Limb (tissue), 2 donors: ENCODE measurements around the gene SLC6A18.
"Not testable (repeated sequence)": the region's sequence is repeated elsewhere in the genome, so short reads cannot be mapped to it uniquely, and the experiment has no call there.

Experiments
- DNase-seq, 2 donors: peaks; one replicate each; pipeline ENCODE4 v3.0.0-alpha.2; 2016; ENCODE audit errors: extremely low spot score in 2 of 2

SLC6A18 gene

GRCh38 chr5:1229023-1229422, 3.8 kb downstream of the SLC6A18 start:
- not testable (repeated sequence) for DNase-seq

DNA sequence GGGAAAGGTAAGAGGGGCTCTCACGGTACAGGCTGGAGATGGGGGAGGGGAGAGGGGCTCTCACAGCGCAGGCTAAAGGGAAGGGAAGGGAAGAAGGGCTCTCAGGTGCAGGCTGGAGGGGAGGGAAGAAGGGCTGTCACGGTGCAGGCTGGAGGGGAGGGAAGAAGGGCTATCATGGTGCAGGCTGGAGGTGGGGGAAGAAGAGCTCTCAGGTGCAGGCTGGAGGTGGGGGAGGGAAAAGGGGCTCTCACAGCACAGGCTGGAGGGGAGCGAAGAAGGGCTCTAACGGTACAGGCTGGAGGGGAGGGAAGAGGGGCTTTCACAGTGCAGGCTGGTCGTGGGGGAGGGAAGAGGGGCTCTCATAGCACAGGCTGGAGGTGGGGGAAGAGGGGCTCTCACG, 4.6 kb downstream of the SLC6A18 start:
- no peak for DNase-seq

GRCh38 chr5:1230551-1230950, 5.4 kb downstream of the SLC6A18 start:
- DNase-seq = no peak

DNA sequence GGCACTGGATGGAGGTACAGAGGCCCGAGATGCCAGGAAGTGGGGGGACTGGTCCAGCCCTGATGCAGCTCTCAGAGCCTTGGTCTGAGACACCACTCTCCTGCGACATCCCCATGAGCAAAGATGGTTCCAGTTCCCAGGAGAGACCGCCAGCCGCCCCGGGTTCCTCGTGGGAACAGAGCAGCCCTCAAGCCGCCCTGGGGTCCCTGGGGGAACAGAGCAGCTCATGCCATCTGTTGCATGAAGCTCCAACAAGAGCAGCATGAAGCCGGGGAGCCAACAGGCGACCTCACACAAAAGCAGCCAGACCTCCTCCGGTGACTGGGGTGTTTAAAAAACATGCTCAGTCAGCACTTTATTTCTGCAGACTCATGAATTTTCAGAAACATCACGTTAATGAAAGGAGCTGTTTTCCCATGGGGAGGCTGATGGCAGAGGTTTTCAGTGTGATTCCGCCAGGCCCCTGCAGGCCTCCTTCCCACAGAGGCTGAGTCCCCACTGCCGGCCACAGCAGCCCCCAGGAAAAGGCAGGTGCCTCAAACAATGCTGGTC, 6.2 kb downstream of the SLC6A18 start:
- DNase-seq = no peak

DNA sequence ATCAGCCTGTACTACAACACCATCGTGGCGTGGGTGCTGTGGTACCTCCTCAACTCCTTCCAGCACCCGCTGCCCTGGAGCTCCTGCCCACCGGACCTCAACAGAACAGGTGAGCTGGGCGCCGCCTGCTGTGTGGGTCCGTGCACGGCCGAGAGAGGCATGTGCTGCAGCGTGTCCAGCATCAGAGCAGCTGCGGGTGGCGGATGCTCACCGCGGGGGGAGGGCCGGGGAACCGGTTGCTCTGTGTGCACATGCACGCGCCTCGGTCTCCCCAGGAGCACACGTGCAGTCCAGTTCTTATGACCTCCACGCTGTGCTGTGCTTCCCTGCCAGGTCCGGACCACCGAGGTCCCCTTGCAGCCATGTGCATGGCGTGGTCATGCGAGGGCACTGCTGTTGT, 7.6 kb downstream of the SLC6A18 start:
- DNase-seq = no peak

DNA sequence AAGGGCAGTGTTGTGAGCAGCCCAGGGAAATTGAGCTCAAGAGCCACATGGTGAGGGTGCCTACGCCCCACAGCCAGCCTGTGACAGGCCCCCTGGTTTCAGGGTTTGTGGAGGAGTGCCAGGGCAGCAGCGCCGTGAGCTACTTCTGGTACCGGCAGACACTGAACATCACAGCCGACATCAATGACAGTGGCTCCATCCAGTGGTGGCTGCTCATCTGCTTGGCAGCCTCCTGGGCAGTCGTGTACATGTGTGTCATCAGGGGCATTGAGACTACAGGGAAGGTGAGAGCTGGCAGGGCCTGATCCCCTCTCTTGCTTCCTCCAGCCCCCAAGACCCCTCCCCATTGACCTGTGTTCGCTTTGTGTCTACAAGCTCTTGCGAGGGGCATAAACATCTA, 10.2 kb downstream of the SLC6A18 start:
- DNase-seq = no peak

DNA sequence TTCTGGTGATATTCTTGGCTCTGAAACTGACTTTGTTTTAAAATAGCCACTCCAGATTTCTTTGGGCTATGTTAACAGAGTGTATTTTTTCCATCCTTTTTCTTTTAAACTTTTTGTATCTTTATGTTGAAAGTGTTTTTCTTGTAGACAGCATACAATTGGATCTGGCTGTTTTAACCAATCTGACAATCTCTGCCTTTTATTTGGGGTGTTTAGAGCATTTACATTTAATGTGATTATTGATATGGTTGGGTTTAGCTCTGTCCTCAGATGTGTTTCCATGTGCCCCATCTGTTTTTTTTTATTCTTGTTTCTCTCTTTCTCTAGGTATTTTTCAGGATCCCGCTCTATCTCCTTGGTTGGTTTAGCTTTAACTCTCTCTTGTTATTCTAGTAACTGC, 10.7 kb downstream of the SLC6A18 start:
- DNase-seq = no peak

DNA sequence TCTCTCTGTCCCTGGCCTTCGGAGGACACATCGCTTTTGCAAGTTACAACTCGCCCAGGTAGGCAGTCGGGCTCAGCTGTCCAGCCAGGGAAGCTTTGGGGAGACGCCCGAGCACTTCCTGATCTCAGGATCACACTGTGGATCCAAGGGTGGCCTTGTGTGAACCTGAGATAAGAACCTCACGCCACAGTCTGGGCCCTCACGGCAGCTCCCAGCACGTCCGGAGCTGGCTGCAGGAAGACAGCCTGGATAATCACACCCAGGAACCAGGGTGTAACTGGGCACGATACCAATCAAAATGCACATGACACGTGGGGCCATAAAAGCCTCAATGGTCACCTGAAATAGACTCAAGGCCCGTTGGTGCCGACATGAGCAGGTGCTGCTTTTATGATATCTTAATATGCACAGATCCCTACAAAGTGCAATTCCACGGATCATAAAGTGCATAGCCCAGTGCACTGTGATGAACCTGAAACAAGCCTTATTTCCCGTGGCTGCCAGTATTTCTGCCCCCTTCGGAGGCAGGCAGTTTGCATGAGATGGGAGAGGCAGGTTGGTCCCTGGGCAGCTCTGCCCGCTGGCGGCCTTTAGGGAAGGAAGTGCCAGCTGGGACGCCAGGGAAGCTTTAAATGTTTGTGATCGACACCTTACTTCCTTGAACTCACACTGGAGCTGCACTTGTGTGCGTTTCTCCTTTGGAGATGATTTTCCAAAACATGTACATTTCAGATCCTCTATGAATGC, 14.5 kb downstream of the SLC6A18 start:
- DNase-seq = no peak

GRCh38 chr5:1240496-1241260, 15.5 kb downstream of the SLC6A18 start:
- DNase-seq = no peak

DNA sequence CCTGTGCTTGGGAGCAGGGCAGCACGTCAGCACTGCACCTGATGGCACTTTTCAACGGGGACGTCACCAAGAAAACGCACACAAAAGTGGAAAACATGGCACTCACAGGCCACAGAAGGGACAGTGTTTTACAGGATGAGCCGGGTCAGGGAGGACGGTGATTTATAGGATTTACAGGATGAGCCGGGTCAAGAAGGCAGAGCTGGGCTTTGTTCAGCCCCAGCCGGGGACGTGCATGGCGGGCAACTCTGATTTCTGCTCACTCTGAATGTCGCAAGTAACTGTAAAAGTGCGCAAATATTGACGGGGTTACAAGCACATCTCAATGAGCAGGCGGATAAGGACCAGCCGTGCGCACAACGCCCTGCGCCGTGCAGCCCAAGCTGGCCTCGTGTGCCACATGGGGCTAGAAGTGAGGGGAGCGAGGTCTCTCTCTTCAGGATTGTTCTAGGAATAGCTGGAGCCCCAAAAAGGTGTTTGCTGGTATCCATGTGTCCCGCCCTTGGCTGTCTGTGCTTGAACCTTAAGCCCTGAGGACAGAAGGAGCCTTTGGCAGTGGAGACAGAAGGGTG, 16.4 kb downstream of the SLC6A18 start:
- no peak for DNase-seq

- DNase-seq = no peak
Measured at GRCh38 chr5:1242733-1243486, 17.7 kb downstream of the SLC6A18 start.

- DNase-seq = no peak
Measured at GRCh38 chr5:1243487-1244130, 18.4 kb downstream of the SLC6A18 start.

- DNase-seq = no peak
Measured at GRCh38 chr5:1244255-1244654, 19.1 kb downstream of the SLC6A18 start.

- no peak for DNase-seq
Measured at GRCh38 chr5:1244976-1245375, 19.8 kb downstream of the SLC6A18 start.

GRCh38 chr5:1245905-1246576, 20.9 kb downstream of the SLC6A18 start:
- DNase-seq = peak in 1 of 2 donors; percentile 42

- peak; percentile 53 to 84 for DNase-seq
Measured at GRCh38 chr5:1246711-1247431, 21.7 kb downstream of the SLC6A18 start.

DNA sequence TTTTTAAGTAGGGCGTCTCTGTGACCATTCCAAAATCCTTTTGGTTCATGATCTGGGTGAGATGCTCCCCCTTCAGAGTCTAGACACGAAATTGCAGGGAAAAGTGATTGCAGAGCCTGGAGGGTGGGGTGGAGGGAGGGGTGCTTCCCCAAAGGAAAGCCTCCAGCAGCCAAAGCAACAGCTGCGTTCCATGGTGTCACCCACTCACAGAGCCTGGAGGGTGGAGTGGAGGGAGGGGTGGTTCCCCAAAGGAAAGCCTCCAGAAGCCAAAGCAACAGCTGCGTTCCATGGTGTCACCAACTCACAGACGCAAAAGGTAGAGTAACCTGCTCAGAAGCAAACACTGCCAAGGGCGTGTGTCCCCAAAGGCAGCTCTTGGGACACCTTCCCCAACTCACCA, 22.6 kb downstream of the SLC6A18 start:
- no peak for DNase-seq

- no peak for DNase-seq
Measured at GRCh38 chr5:1249366-1250280, 24.4 kb downstream of the SLC6A18 start.
